IMR-90 (cell line): ENCODE results near the gene GBP6. TPM values are rescaled to one million over a fixed set of nuclear protein-coding genes. Genes with fewer than 3 reads are reported as not detected.

Source experiments
- ATAC-seq: fragments of 200-7000 bp; cut with Tn5 transposase; 2 replicates; pipeline ENCODE4 v1.9.1; 2020; ENCODE audit warnings: low read depth, mild to moderate bottlenecking, moderate library complexity
- BruUV-seq: library from RNA; stranded (reverse); fragments of 400-500 nt; replicated peaks from 2 replicates; lab custom pipeline; 2021; lab: Mats Ljungman, UMichigan
- CTCF ChIA-PET: fragments of 300-600 bp; formaldehyde crosslinking; extraction: SDS; loops from one replicate; lab custom pipeline; 2021; ENCODE audit warnings: antibody characterized with exemption; lab: Yijun Ruan, JAX
- POLR2A ChIA-PET: fragments of 300-600 bp; sonication (Branson Sonifier 250); formaldehyde crosslinking; loops from one replicate; lab custom pipeline; 2022; ENCODE audit warnings: antibody characterized with exemption; ENCODE audit not compliant: unreplicated experiment; lab: Charles Lee
- DNase-seq: peaks from one replicate; pipeline ENCODE4 v3.0.0; 2013
- H2AFZ ChIP-seq: replicated peaks from 2 replicates; pipeline ENCODE3; 2013; ENCODE audit warnings: low read length, mild to moderate bottlenecking; ENCODE audit not compliant: poor library complexity
- H2AK5ac ChIP-seq: 2 replicates; pipeline ENCODE4 v1.6.1; 2013; ENCODE audit warnings: low read depth, low read length, inconsistent platforms
- H2AK9ac ChIP-seq: replicated peaks from 2 replicates; pipeline ENCODE3; 2013; ENCODE audit warnings: mild to moderate bottlenecking, low read depth, low read length, moderate library complexity; ENCODE audit not compliant: poor library complexity
- H2BK120ac ChIP-seq: 2 replicates; pipeline ENCODE4 v1.6.1; 2013; ENCODE audit warnings: low read depth, low read length, inconsistent platforms
- H2BK15ac ChIP-seq: 3 replicates; pipeline ENCODE4 v1.6.1; 2013; ENCODE audit warnings: low read depth, low read length, inconsistent platforms
- H2BK20ac ChIP-seq: 2 replicates; pipeline ENCODE4 v1.6.1; 2013; ENCODE audit warnings: low read depth, mild to moderate bottlenecking, inconsistent platforms, low read length, moderate library complexity
- H2BK5ac ChIP-seq: 2 replicates; pipeline ENCODE4 v1.6.1; 2013; ENCODE audit warnings: mild to moderate bottlenecking, low read depth, low read length, inconsistent platforms; ENCODE audit not compliant: poor library complexity, severe bottlenecking
- H3K14ac ChIP-seq: replicated peaks from 2 replicates; pipeline ENCODE4 v1.6.1; 2013; ENCODE audit warnings: low read depth, low read length, inconsistent platforms
- H3K18ac ChIP-seq: 2 replicates; pipeline ENCODE4 v1.6.1; 2013; ENCODE audit warnings: low read depth, low read length, control low read depth
- H3K23ac ChIP-seq: 2 replicates; pipeline ENCODE4 v1.6.1; 2013; ENCODE audit warnings: low read depth, low read length, inconsistent platforms
- H3K27ac ChIP-seq: 2 replicates; pipeline ENCODE4 v1.5.1; 2013; ENCODE audit warnings: mild to moderate bottlenecking, control low read depth, low read length; ENCODE audit not compliant: insufficient read depth
- H3K27me3 ChIP-seq: 2 replicates; pipeline ENCODE4 v1.6.1; 2013; ENCODE audit warnings: low read length; ENCODE audit not compliant: control insufficient read depth, insufficient read depth
- H3K36me3 ChIP-seq: 2 replicates; pipeline ENCODE4 v1.6.1; 2013; ENCODE audit warnings: low read length, mixed read lengths; ENCODE audit not compliant: control insufficient read depth, insufficient read depth
- H3K4ac ChIP-seq: 2 replicates; pipeline ENCODE4 v1.6.1; 2013; ENCODE audit warnings: low read depth, low read length, inconsistent platforms
- H3K4me1 ChIP-seq: 2 replicates; pipeline ENCODE4 v1.6.1; 2013; ENCODE audit warnings: low read length, mixed read lengths; ENCODE audit not compliant: control insufficient read depth, insufficient read depth
- H3K4me2 ChIP-seq: 2 replicates; pipeline ENCODE4 v1.6.1; 2013; ENCODE audit warnings: low read depth, mild to moderate bottlenecking, control low read depth, low read length, moderate library complexity
- H3K4me3 ChIP-seq: 2 replicates; pipeline ENCODE4 v1.5.1; 2013; ENCODE audit warnings: low read depth, mild to moderate bottlenecking, control low read depth, low read length, moderate library complexity; ENCODE audit not compliant: insufficient read depth
- H3K56ac ChIP-seq: 2 replicates; pipeline ENCODE4 v1.6.1; 2013; ENCODE audit warnings: low read length, inconsistent platforms; ENCODE audit not compliant: insufficient read depth; ENCODE audit errors: extremely low read depth
- H3K79me1 ChIP-seq, 2 experiments: 2 replicates each; pipeline ENCODE4 v1.6.1; 2013; ENCODE audit warnings: low read length in 2 of 2, inconsistent platforms in 1 of 2, low read depth in 1 of 2
- H3K9ac ChIP-seq: 2 replicates; pipeline ENCODE4 v1.6.1; 2013; ENCODE audit warnings: low read depth, low read length, control low read depth
- H3K9me1 ChIP-seq: 2 replicates; pipeline ENCODE4 v1.6.1; 2013; ENCODE audit warnings: low read length, inconsistent platforms; ENCODE audit not compliant: insufficient read depth
- H3K9me3 ChIP-seq: 2 replicates; pipeline ENCODE4 v1.6.1; 2013; ENCODE audit warnings: low read length; ENCODE audit not compliant: control insufficient read depth, insufficient read depth
- H4K20me1 ChIP-seq: 2 replicates; pipeline ENCODE4 v1.6.1; 2013; ENCODE audit warnings: low read length, inconsistent platforms; ENCODE audit not compliant: insufficient read depth
- H4K5ac ChIP-seq: 2 replicates; pipeline ENCODE4 v1.6.1; 2013; ENCODE audit warnings: mild to moderate bottlenecking, low read depth, low read length, control low read depth
- H4K8ac ChIP-seq, 2 experiments: 2 replicates each; pipeline ENCODE4 v1.6.1; 2013; ENCODE audit warnings: low read depth in 2 of 2, low read length in 2 of 2, control low read depth in 1 of 2, inconsistent platforms in 1 of 2
- H4K91ac ChIP-seq: 2 replicates; pipeline ENCODE4 v1.6.1; 2013; ENCODE audit warnings: low read depth, low read length, inconsistent platforms; ENCODE audit not compliant: insufficient read depth
- FOS ChIP-seq: fragments of 150-350 bp; IDR thresholded peaks from 2 replicates; pipeline ENCODE4 v1.6.1; 2016; ENCODE audit warnings: low read depth, low read length
- MXI1 ChIP-seq: IDR thresholded peaks from 2 replicates; pipeline ENCODE4 v1.6.1; 2012; ENCODE audit warnings: low read depth, mild to moderate bottlenecking, low read length, moderate library complexity, borderline replicate concordance
- WGBS, 2 experiments: methylation state at CpG; one replicate each; pipeline versions ENCODE4 v1.1.5 to v1.1.7; 2013; ENCODE audit warnings: missing lambda C conversion rate in 2 of 2; ENCODE audit not compliant: insufficient read length in 1 of 2; ENCODE audit errors: extremely low coverage in 2 of 2; 5-methylcytosine and 5-hydroxymethylcytosine counted together
- dilution Hi-C: fragments of 300-500 bp; cut with HindIII; formaldehyde crosslinking; loops from one replicate; pipeline ENCODE4 v1.14.3; 2018; ENCODE audit warnings: low sequenced_read_pairs; ENCODE audit not compliant: unreplicated experiment
- in situ Hi-C: fragments of 300-500 bp; cut with MboI; formaldehyde crosslinking; loops from 3 replicates; pipeline ENCODE4 v1.14.3; 2019; ENCODE audit warnings: low sequenced_read_pairs, inconsistent platforms, mixed read lengths
- intact Hi-C: fragments of 100-400 bp; cut with micrococcal nuclease; formaldehyde crosslinking; loops from 2 replicates; pipeline ENCODE4 v1.10.0; 2022
- polyA plus RNA-seq, 3 experiments: library from polyadenylated mRNA; depleted of rRNA; stranded (reverse); fragments of >200 nt; gene quantifications; 2 replicates each; pipeline ENCODE4 v1.2.3, GENCODE V29; 2012; ENCODE audit warnings: low replicate concordance in 1 of 3
- total RNA-seq: library from RNA; depleted of rRNA; stranded (reverse); fragments of >200 nt; gene quantifications from 2 replicates; pipeline ENCODE4 v1.2.3, GENCODE V29; 2012
- TF ChIP-seq, protein P1 (sequence below): fragments of 150-350 bp; IDR thresholded peaks from 2 replicates; pipeline ENCODE4 v1.6.1; 2016; ENCODE audit warnings: low read depth, mild to moderate bottlenecking, low read length, moderate library complexity, borderline replicate concordance
- TF ChIP-seq, protein P2 (sequence below): conservative IDR thresholded peaks from 2 replicates; pipeline ENCODE4 v1.5.1; 2012; ENCODE audit warnings: mild to moderate bottlenecking, low read depth, low read length, improper control_type of control experiment

Gene GBP6
- total and polyA plus RNA-seq, 2 of the 4 experiments (the other 2 are of a cell fraction): not detected

DNA sequence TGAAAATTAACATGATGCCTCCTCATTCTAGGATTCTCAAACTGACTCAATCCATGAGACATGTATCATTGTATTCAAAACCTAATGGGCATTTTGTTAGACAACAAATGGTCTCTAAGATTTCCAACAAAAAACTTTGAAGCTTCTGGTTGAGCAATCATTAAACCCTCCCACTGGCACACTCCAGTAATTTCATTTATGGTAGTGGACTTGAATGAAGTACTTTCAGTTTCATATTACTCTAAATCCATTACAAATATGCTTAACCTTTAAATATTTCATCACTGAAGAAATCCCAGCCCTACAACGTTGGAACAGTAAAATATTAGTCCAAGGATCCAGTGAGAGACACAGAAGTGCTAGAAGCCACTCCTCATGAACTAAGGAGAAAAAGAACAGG lies 43.5 kb downstream of the GBP6 start:
- POLR2A ChIA-PET: interaction anchor here (0.6 kb wide), 1 partner anchor 723 kb away, joined by 3 read pairs; no protein-coding TSS in a partner anchor

More for the DNA sequence above, 43.5 kb downstream of the GBP6 start:
- no peak overlapping the region for H3K9ac ChIP-seq
- no peak overlapping the region for H2AK5ac ChIP-seq
- dilution Hi-C loops: no loop called here
- H4K20me1 ChIP-seq: no peaks in the 10 kb centered on the region
- H3K27ac ChIP-seq: no peak overlapping the region
- in situ Hi-C loops: no loop called here
- H4K8ac ChIP-seq: no peak overlapping the region
- H4K91ac ChIP-seq: no peak overlapping the region
- H3K9me1 ChIP-seq: no peaks in the 10 kb centered on the region
- no peak overlapping the region for H3K14ac ChIP-seq
- H2BK5ac ChIP-seq: no peak overlapping the region
- no peaks in the 10 kb centered on the region for H3K79me1 ChIP-seq
- H3K56ac ChIP-seq: no peak overlapping the region
- no TSS peak for BruUV-seq
- no peaks in the 10 kb centered on the region for H3K27me3 ChIP-seq
- DNase-seq: peak; percentile 3
- H2BK20ac ChIP-seq: no peak overlapping the region
- WGBS, 2 experiments: no CpG with 5 or more reads among the region's 1 CpG
- no peak overlapping the region for H3K4ac ChIP-seq
- peak overlapping the region; percentile 40; the same call in 1 of the 2 replicates for H3K4me2 ChIP-seq
- no peak overlapping the region for H3K23ac ChIP-seq
- CTCF ChIA-PET: no interaction called here
- no peak overlapping the region for H2BK120ac ChIP-seq
- H3K4me1 ChIP-seq: no peaks in the 10 kb centered on the region
- no peak overlapping the region for H4K5ac ChIP-seq
- H2BK15ac ChIP-seq: no peak overlapping the region
- no peak overlapping the region for H2AFZ ChIP-seq
- no peak for TF ChIP-seq MXI1
- TF ChIP-seq, protein P1, sequence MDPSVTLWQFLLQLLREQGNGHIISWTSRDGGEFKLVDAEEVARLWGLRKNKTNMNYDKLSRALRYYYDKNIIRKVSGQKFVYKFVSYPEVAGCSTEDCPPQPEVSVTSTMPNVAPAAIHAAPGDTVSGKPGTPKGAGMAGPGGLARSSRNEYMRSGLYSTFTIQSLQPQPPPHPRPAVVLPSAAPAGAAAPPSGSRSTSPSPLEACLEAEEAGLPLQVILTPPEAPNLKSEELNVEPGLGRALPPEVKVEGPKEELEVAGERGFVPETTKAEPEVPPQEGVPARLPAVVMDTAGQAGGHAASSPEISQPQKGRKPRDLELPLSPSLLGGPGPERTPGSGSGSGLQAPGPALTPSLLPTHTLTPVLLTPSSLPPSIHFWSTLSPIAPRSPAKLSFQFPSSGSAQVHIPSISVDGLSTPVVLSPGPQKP: no peak
- TF ChIP-seq, protein P2, sequence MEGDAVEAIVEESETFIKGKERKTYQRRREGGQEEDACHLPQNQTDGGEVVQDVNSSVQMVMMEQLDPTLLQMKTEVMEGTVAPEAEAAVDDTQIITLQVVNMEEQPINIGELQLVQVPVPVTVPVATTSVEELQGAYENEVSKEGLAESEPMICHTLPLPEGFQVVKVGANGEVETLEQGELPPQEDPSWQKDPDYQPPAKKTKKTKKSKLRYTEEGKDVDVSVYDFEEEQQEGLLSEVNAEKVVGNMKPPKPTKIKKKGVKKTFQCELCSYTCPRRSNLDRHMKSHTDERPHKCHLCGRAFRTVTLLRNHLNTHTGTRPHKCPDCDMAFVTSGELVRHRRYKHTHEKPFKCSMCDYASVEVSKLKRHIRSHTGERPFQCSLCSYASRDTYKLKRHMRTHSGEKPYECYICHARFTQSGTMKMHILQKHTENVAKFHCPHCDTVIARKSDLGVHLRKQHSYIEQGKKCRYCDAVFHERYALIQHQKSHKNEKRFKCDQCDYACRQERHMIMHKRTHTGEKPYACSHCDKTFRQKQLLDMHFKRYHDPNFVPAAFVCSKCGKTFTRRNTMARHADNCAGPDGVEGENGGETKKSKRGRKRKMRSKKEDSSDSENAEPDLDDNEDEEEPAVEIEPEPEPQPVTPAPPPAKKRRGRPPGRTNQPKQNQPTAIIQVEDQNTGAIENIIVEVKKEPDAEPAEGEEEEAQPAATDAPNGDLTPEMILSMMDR: no peak
- TF ChIP-seq FOS: no peak
- H3K36me3 ChIP-seq: no peaks in the 10 kb centered on the region
- H3K18ac ChIP-seq: no peak overlapping the region
- peak overlapping the region; percentile 14; the same call in 1 of the 2 replicates for H3K4me3 ChIP-seq
- intact Hi-C loops: no loop called here
- no peak overlapping the region for H2AK9ac ChIP-seq
- H3K9me3 ChIP-seq: no peaks in the 10 kb centered on the region
- peak; percentile 51 for ATAC-seq
